LNCaP clone FGC (cell line): ENCODE measurements around the gene DDX11.
A peak's percentile ranks its signal among the peaks of the same experiment; 100 is the strongest.
"Not testable (repeated sequence)": the region's sequence is repeated elsewhere in the genome, so short reads cannot be mapped to it uniquely, and the experiment has no call there.

Experiments
- DNase-seq: peaks from one replicate; pipeline ENCODE4 v3.0.0-alpha.2; 2011; ENCODE audit warnings: low read depth
- H3K4me3 ChIP-seq: 2 replicates; pipeline ENCODE4 v1.5.1; 2011; ENCODE audit warnings: mild to moderate bottlenecking, low read depth, low read length, control low read depth
- CTCF ChIP-seq: IDR thresholded peaks from 2 replicates; pipeline ENCODE4 v1.5.1; 2012; ENCODE audit warnings: mild to moderate bottlenecking; ENCODE audit not compliant: control insufficient read depth, insufficient read depth; ENCODE audit errors: extremely low read depth

Gene DDX11

GRCh38 chr12:31087956-31088355 is 14.3 kb downstream of the DDX11 start:
- H3K4me3 ChIP-seq, DNase-seq: not testable (repeated sequence)

GRCh38 chr12:31089072-31089471 is 15.4 kb downstream of the DDX11 start:
- no peak for TF ChIP-seq CTCF
- no peak for DNase-seq
- H3K4me3 ChIP-seq: no peak overlapping the region

GRCh38 chr12:31091629-31092028 is 18.0 kb downstream of the DDX11 start:
- DNase-seq, H3K4me3 ChIP-seq: not testable (repeated sequence)

GRCh38 chr12:31092718-31093117 is 19.1 kb downstream of the DDX11 start:
- DNase-seq: not testable (repeated sequence)

GRCh38 chr12:31095080-31095860 is 21.6 kb downstream of the DDX11 start:
- H3K4me3 ChIP-seq, DNase-seq: not testable (repeated sequence)

More at GRCh38 chr12:31092718-31093117, 19.1 kb downstream of the DDX11 start:
- not testable (repeated sequence) for H3K4me3 ChIP-seq

GRCh38 chr12:31096251-31097065 is 22.8 kb downstream of the DDX11 start:
- not testable (repeated sequence) for H3K4me3 ChIP-seq, DNase-seq

GRCh38 chr12:31097819-31098218 is 24.2 kb downstream of the DDX11 start:
- H3K4me3 ChIP-seq, DNase-seq: not testable (repeated sequence)

GRCh38 chr12:31098363-31098762 is 24.7 kb downstream of the DDX11 start:
- not testable (repeated sequence) for DNase-seq

GRCh38 chr12:31098771-31099170 is 25.1 kb downstream of the DDX11 start:
- H3K4me3 ChIP-seq, DNase-seq: not testable (repeated sequence)

More at GRCh38 chr12:31098363-31098762, 24.7 kb downstream of the DDX11 start:
- not testable (repeated sequence) for H3K4me3 ChIP-seq

- DNase-seq: not testable (repeated sequence)
These were observed 25.8 kb downstream of the DDX11 start for GRCh38 chr12:31099434-31099833.

GRCh38 chr12:31100503-31101208 is 27.0 kb downstream of the DDX11 start:
- not testable (repeated sequence) for H3K4me3 ChIP-seq, DNase-seq

More at GRCh38 chr12:31099434-31099833, 25.8 kb downstream of the DDX11 start:
- H3K4me3 ChIP-seq: not testable (repeated sequence)

GRCh38 chr12:31102125-31102524 is 28.5 kb downstream of the DDX11 start:
- not testable (repeated sequence) for DNase-seq, H3K4me3 ChIP-seq

GRCh38 chr12:31102596-31102995 is 28.9 kb downstream of the DDX11 start:
- DNase-seq, H3K4me3 ChIP-seq: not testable (repeated sequence)

- peak; percentile 89 for DNase-seq
- H3K4me3 ChIP-seq: peak overlapping the region; percentile 39
These were observed 29.9 kb downstream of the DDX11 start for GRCh38 chr12:31103561-31103975.

GRCh38 chr12:31104220-31104619 is 30.6 kb downstream of the DDX11 start:
- not testable (repeated sequence) for DNase-seq

GRCh38 chr12:31104773-31105172 is 31.1 kb downstream of the DDX11 start:
- DNase-seq, H3K4me3 ChIP-seq: not testable (repeated sequence)

More at GRCh38 chr12:31104220-31104619, 30.6 kb downstream of the DDX11 start:
- H3K4me3 ChIP-seq: not testable (repeated sequence)
